ENCODE measurements around the gene SERTAD2. TPM values are rescaled to one million over a fixed set of nuclear protein-coding genes. Genes with fewer than 3 reads are reported as not detected.
A peak's percentile ranks its signal among the peaks of the same experiment; 100 is the strongest.

Gene SERTAD2
- total RNA-seq, 1 donor from 2014 or later: 20.7 TPM

DNA sequence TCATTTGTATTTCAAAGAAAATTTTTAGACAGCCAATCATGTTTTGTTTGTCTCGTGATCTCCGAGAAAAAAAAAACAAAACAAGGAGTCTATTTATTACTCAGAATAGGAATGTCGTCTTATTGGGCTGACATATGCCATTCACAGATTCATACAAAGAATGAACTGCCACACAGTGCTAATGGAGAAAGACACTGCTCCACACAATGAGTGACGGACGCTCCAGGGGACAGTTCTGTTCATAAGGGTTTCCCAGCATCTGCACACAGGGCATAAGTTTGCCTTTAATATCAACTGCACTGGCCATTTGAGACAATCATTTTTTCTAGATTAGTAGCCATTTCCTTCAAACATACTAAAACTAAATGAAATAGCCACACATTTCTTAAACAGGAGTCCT lies 3.4 kb downstream of the SERTAD2 start:
- TF ChIP-seq, protein P1, sequence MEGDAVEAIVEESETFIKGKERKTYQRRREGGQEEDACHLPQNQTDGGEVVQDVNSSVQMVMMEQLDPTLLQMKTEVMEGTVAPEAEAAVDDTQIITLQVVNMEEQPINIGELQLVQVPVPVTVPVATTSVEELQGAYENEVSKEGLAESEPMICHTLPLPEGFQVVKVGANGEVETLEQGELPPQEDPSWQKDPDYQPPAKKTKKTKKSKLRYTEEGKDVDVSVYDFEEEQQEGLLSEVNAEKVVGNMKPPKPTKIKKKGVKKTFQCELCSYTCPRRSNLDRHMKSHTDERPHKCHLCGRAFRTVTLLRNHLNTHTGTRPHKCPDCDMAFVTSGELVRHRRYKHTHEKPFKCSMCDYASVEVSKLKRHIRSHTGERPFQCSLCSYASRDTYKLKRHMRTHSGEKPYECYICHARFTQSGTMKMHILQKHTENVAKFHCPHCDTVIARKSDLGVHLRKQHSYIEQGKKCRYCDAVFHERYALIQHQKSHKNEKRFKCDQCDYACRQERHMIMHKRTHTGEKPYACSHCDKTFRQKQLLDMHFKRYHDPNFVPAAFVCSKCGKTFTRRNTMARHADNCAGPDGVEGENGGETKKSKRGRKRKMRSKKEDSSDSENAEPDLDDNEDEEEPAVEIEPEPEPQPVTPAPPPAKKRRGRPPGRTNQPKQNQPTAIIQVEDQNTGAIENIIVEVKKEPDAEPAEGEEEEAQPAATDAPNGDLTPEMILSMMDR (IDR thresholded peaks at IDR 0.05): no peak
- Histone ChIP-seq H3K9me3 (no peaks in the 10 kb centered on the region), H3K36me3 (no peaks in the 10 kb centered on the region), H3K27me3 (no peaks in the 10 kb centered on the region), H3K27ac (no peak overlapping the region), H3K4me1 (peaks cover 53% of the 10 kb centered on the region), H3K4me3 (no peak overlapping the region)
- no peak for DNase-seq
- no peak for ATAC-seq
- intact Hi-C loops (cut with DNase I): no loop called here

DNA sequence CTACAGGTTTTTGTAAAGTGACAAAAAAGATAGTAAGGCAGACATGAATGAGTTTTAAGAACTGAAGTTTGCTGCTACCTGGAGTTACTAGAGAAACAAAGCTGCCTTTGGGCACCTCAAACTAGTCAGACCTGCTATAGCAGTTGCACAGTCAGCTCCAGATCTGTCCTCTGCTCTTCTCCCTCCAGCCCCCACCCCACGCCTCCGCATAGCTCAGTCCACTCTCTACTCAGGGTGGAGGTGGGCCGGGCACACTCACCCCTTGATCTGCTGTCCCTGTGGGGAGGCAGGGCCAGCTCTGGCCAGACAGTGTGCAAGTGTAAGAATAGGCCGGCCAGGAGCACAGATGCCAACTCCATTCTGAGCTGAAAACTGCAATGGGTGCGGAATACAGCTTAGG lies 4.1 kb downstream of the SERTAD2 start:
- H3K4me3 ChIP-seq: no peak overlapping the region
- peaks cover 51% of the 10 kb centered on the region for H3K4me1 ChIP-seq
- no peaks in the 10 kb centered on the region for H3K27me3 ChIP-seq
- no peaks in the 10 kb centered on the region for H3K36me3 ChIP-seq
- peak overlapping the region; percentile 21 for H3K27ac ChIP-seq
- H3K9me3 ChIP-seq: no peaks in the 10 kb centered on the region
- TF ChIP-seq, protein P1 (IDR thresholded peaks at IDR 0.05): no peak
- intact Hi-C loops (cut with DNase I): loop anchor here (10.0 kb wide), 2 partner anchors 65 to 215 kb away; no protein-coding TSS in a partner anchor
- DNase-seq (no peak), ATAC-seq (peak; percentile 1)

DNA sequence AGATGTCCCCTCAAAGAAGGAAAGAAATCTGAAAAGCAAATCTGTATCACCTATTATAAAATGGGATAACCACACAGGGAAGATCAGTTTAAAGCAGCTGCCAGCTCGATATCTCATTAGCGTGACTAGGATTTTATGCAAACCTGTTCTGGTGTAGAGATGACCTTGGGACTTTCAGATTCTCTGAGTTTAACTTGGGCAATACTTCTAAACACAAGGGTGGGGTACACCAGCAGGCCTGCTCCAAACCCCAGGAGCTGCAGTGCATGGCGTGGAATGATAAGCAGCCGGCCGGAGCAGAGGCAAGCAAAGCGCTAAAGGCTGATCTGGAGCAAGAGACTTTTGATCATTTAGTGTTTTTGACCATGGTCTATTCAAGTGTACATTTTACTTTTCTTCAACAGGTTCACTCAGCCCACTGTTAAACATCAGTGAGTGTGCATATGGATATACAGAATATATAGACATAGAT lies 4.7 kb downstream of the SERTAD2 start:
- TF ChIP-seq, protein P1 (IDR thresholded peaks at IDR 0.05): no peak
- Histone ChIP-seq H3K4me3 (no peak overlapping the region), H3K4me1 (peaks cover 53% of the 10 kb centered on the region), H3K27me3 (no peaks in the 10 kb centered on the region), H3K9me3 (no peaks in the 10 kb centered on the region), H3K27ac (peak overlapping the region; percentile 21), H3K36me3 (no peaks in the 10 kb centered on the region)
- DNase-seq (no peak), ATAC-seq (no peak)
- intact Hi-C loops (cut with DNase I): loop anchor here (10.0 kb wide), 2 partner anchors 64 to 216 kb away; no protein-coding TSS in a partner anchor

DNA sequence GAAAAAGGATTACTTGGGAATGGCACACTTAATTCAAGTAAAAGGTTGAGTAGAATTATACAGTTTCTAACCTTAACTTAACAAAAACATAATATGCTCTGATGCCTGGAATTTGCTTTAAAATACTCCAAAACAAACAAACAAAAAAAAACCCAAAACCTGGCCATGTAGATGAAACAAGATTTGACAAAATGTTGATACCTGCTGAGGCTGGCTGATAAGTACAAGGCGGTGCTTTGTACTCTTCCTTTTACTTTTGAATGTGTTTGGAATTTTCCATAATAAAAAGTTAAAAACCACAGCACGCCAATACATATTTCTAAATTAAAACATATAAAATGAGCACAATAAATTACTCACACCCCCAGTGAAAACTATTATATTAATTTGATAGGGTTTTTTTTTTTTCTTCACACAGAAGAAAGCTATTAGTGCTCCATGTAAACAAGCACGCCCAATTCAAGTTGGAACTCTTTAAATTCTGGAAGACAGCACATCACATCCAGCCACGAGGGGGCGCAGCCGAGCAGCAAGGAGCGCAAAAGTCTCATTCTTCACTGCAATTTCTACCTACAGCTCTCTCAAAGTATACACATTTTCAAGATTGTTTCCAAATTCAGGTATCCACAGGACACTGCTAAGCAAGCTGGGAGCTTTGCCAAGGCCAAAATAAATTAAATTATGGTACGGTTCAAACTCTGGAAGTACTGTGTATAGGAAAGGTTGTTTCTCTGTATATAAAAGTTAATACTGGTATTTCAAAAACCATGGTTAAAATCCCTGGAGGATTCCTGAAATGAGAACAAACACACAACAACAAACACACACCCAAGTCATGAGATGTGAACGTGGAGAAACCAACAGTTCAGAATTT lies 7.5 kb downstream of the SERTAD2 start:
- Histone ChIP-seq H3K36me3 (no peaks in the 10 kb centered on the region), H3K4me1 (peaks cover 50% of the 10 kb centered on the region), H3K4me3 (no peak overlapping the region), H3K9me3 (no peaks in the 10 kb centered on the region), H3K27ac (peak overlapping the region; percentile 88), H3K27me3 (no peaks in the 10 kb centered on the region)
- DNase-seq (peak; percentile 92), ATAC-seq (peak; percentile 72)
- intact Hi-C loops (cut with DNase I): loop anchor here (10.0 kb wide), 2 partner anchors 61 to 219 kb away; no protein-coding TSS in a partner anchor
- TF ChIP-seq, protein P1 (IDR thresholded peaks at IDR 0.05): peak; percentile 97

DNA sequence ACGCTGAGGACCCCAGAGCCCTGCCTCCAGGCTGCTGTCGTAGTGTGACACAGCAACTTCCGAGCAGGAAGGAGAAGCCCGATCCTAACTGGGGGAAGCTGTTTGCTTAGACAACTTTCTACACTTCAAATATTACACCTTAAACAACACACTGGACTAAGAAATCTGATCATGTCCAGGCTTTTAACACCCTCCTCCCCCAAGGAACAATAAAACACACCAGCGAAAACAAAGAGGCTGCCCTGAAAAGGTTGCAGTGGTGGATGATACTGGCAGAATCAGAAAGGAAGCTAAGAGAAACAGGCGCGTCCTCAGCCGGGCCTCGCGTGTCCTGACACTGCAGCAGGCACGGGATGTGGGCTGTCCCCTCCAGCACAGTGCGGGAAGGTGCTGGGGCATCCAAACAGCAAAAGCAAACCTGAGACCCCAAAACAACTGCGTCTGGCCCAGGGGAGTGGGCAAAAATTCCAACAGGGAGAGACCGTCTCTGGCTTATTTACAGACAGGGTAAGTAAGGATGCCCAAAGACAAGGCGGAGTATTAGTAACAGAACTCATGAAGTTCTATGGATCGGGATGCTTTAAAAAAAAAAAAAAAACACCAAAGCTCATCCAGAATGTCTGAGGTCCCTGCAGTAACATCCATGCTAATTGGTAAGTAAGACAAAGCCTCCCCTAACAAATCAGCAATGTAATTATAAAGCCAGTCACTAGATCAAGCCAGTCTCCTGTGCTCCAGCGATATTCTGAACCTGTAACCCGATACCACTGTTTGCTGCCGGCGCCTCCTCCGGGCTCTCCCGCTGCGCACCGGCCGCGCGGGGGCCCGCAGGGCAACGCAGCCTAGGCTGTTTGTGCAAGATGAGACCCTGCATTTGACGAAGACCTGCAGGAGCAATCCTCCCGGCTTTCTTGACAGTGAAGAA lies 9.0 kb downstream of the SERTAD2 start:
- Histone ChIP-seq H3K36me3 (no peaks in the 10 kb centered on the region), H3K4me3 (peak overlapping the region; percentile 51), H3K27ac (peak overlapping the region; percentile 88), H3K27me3 (no peaks in the 10 kb centered on the region), H3K9me3 (no peaks in the 10 kb centered on the region), H3K4me1 (peaks cover 43% of the 10 kb centered on the region)
- intact Hi-C loops (cut with DNase I): loop anchor here (10.0 kb wide), 2 partner anchors 60 to 220 kb away; no protein-coding TSS in a partner anchor
- DNase-seq: peak; percentile 84
- TF ChIP-seq, protein P1 (IDR thresholded peaks at IDR 0.05): no peak
- peak; percentile 87 for ATAC-seq
